Measurements from ENCODE around the gene PPP1R12C.
"Not testable (repeated sequence)": the region's sequence is repeated elsewhere in the genome, so short reads cannot be mapped to it uniquely, and the experiment has no call there.

Gene PPP1R12C

DNA sequence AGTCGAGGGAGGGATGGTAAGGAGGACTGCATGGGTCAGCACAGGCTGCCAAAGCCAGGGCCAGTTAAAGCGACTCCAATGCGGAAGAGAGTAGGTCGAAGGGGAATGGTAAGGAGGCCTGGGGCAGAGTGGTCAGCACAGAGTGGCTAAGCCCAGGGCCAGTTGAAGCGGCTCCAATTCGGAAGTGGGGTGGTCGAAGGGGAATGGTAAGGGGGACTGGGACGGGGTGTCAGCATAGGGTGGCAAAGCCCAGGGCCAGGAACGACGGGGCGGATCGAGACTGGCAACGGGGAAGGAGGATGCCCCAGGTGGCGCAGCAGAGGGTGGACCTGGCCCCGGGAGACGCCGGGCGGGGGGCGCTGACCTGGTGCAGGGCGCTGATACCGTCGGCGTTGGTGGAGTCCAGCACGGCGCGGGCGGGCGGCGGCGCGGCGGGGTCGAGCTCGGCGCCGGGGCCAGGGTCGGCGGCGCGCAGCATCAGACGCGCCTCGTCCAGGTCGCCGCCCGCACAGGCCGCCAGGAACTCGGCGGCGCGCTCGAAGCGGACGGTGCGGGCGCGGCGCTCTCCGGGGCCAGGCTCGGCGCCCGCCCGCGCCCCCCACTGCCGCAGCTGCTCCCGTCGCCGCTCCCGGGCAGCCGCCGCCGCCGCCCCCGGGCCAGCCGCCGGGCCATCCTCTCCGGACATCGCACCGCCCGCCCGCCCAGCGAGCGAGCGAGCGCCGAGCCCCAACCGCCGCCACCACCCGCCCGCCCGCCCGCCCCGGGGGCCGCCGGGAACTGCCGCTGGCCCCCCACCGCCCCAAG is at the start of gene PPP1R12C:
PPP1R12C (minus strand) TSS at position 779 of the 804 bp plus-strand sequence; CDS start at position 685, 94 bp downstream.
- no peak for DNase-seq

DNA sequence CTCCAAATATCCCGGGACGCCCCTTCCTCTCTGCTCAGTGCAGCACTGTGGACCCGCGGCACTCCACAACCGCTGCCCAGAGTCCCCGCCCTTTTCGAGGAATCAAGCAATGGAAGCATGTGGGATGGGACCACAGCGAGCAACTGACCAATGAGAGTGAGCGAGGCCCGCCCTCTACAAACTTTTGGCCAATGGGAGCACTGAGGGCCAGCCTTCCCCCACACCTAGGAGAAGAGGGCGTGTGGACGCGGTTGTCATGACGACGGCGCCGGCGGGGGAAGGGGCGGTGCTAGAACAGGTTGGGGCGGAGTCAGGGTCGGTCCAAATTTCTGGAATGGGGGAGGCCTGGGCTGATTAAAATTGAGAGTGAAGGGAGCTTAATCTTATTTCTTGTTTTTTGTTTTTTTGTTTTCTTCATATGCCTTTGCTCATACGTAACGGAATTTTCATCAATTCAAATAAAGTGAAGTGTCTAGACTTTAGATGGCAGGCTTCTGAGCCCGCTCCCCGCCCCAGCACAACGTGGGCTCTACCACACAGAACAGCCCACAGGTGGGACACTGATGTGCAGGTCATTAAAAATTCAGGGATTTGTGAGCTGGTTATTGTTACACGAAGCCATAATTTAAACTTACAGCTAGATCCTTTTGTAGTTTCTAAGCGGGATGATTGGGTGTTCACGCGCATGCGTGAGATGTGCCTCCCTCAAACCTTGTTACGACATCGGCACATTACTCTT is 49.3 kb upstream of the PPP1R12C start, which contains the start of gene DNAAF3:
DNAAF3 (minus strand) TSS at position 84 of the 739 bp plus-strand sequence. CDS start 200 bp downstream, outside the sequence.
- DNase-seq, result peak; percentile 65

DNA sequence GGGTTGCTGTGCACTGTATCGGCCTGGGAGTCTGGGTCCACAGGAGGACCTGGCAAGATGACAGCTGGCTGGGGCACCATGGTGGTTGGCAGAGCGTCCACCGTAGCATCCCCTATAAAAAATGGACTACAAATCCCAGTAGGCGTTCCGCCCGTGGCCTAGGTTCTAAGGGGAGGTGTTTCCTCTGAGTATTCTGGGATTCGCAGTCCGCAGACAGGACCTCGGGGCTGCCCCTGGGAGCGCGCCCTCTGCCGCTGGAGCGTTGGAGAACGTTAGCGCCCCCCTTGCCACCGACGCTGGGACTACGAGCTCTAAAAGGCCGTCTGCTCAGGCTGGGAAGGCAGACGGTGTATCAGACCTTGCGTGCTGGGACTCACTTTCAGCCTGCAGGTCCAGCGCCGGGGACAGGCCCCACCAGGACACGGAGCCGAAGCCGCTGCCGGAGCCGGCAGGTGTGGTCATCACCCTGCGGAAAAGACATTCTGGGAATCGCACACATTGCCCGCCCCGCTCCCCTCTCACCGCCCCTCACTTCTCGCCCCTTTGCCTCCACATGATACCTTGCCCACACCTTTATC is 48.6 kb upstream of the PPP1R12C start:
- peak; percentile 21 for DNase-seq

DNA sequence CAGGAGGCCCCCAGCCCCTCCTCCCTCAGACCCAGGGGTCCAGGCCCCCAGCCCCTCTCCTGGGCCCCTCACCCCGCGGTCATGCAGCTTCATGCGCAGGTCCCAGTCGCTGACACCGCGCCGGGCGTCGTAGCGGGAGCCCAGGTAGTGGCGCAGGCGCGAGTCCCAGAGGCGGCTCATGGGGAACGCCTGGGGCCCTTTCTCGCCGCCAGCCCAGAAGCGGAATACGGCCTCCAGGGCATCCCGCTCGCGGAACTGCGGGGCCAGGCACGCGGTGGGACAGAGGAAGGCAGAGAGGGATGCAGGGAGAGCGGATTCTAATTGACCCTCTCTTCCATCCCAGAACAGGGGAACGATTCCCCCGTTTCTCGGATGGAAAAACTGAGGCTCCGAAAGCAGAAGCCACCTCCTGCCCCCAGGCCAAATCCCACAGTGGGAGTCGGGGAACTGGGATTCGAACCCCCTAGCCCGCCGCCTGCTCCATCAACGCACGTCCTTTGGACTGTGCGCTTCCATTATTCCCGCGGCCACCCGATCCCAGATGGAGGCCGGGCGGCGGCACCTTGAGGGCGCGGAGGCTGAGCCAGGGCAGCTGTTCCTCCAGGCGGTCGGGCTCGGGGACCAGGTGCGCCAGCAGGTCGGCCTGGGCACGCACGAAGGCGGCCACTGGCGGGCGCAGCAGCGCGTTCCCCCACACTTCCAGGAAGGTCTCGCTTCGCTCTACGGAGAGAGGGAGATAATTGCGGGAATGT is 44.3 kb upstream of the PPP1R12C start:
- no peak for DNase-seq

DNA sequence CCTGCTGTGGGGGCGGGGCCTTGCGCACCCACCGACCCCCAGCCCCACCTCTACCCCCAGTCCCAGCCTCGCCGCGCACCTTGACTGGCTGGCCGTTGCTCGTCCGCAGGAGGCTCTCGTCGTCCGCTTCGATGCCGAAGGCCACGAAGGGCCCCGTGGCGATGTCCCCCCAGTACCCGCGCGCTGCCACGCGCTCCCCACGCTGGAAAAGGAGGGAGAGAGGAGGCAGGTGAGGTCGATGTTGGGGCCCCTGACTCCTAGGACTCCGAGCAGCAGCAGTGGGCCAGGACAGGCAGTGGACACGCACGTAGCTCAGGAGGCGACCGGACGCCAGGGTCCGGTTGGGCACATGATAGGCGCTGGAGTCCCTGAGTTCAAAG is 43.5 kb upstream of the PPP1R12C start:
- DNase-seq, result no peak

DNA sequence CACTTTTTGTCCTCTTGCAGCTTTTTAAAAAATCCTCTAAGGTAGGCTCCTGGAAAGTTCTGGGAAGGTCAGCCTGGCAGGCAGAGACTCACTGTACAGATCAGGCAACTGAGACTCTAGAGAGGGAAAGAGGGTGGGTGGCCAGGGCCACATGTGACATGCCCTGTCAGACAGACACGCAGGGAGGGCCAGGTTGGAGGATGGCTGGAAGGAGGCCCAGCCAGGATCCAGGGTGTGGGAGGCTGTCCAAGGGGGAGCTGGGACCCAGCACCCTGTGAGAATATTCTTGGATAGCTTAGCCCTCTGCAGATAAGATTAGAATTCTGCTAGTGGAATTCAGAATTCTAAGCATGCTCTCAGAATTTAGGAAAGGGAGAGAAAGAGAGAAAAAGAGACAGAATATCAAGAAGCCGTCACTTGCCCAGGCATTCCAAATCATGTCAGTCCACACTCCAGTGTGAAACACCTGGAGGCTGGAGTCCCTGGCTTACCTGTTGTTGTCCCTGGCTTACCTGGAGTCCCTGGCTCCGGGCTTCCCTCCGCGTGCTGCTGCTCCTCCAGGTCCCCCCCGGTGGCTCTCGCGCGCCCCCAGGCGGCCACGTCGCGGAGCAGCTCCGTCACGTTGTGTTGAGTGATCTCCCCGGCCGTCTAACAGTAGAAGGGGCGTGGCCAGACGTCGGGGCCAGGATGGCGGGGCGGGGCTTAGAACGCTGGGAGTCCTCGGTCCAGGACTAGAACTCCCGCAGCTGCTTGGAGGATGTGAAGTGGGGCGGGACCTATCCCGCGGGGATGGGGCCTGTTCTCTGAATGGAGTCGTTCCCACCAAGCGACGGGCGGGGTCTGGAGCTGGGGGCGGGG is 42.9 kb upstream of the PPP1R12C start:
- DNase-seq, result peak; percentile 85

DNA sequence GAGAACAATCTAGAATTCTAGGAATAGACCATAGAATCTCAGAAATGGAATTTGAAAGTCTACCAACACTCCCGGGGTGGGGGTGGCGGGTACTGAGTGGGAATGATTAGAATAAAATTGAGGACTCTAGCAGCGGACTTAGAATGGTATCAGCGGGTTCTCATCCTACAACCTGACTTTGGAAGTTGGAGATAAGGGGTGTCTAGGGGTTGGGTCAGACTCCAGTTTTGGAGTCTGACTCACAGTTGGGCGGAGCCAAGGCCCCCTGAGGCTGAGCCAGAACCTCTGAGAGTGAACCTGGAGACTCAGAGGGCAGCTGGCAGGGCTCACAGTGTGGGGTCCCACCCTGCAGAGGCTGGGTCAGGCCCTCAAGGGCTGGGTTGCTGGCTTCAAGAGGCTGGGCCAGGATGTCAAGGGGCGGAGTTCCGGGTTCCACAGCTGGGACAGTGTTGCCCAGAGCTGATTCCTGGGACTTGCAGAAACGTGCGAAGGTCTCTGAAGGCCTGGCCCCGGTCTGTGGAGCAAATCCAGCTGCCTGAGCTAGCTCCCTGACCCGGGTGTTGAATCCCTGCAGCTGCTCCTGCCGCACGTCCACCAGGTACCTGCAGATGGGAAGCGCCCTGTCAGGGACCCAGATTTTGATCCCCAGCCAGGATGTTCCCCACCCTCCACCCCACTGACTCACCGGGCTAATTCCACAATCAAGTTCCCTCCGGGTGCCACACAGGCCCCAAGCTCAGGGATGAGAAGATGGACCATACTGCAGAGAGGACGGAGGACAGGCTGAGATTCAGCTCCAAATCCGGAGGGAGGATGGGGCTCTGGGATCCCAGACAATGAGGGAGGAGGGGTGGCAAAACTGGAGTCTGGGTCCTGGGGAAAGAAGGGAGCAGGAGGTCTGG is 41.7 kb upstream of the PPP1R12C start:
- no peak for DNase-seq

DNA sequence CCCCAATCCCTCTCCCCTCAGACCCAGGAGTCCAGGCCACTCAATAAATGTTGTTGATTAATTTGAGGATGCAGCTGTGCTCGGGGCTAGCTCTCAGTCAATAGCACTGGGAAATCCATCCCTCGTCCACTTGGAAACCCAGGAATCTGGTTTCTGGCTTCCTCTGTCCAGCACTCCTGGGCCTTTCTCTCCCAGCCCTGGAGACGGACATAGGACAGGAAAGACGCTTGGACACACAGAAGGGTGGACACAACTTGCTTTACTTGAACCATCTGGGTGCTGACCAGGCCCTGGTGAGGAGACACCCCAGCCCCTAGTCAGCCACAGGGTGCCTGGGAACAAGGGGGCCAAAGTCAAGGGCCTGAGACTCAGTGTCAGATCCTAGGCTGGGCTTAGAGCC is 41.0 kb upstream of the PPP1R12C start:
- DNase-seq, result no peak

DNA sequence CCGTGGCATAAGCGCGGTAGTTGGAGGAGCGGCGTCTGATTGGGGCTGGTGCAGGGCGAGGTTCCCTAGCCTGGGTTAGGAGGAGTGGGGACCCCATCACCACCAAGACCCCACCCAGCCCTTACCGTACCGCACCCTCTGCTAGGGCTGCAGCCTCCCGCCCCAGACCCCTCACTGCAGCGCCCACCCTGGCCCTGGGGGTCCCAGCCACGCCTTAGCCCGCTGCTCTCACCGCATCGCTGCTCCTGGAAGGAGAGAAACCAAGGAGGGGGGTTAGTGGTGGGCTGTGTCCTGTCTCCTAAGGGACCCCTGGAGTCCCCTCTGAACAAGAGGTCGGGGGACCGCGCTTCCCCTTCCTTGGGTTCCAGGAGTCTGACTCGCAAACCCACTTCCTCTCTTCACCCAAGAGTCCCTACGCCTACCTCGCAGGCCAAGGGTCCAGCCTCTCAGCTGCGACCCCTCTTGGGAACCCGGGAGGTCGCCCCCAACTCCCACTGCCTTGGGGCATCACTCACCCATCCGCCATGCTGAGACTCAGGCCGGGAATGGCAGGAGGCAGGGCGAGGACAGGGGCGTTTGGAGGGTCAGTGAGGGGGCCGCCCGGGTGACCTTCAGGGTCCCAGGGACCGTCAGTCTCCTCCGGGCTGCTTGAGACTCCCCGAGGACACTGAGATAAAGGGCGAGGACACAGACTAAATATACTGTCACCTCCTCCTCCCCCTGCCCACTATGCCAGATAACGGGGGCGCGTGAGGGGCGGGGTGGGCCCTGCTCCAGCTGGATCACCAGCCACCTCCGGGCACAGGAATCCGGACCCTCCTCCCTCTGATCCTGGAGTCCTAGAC is 39.8 kb upstream of the PPP1R12C start, which contains the start of gene TNNI3:
TNNI3 (minus strand) TSS at position 669 of the 845 bp plus-strand sequence; CDS start at position 526, 143 bp downstream.
- no peak for DNase-seq

DNA sequence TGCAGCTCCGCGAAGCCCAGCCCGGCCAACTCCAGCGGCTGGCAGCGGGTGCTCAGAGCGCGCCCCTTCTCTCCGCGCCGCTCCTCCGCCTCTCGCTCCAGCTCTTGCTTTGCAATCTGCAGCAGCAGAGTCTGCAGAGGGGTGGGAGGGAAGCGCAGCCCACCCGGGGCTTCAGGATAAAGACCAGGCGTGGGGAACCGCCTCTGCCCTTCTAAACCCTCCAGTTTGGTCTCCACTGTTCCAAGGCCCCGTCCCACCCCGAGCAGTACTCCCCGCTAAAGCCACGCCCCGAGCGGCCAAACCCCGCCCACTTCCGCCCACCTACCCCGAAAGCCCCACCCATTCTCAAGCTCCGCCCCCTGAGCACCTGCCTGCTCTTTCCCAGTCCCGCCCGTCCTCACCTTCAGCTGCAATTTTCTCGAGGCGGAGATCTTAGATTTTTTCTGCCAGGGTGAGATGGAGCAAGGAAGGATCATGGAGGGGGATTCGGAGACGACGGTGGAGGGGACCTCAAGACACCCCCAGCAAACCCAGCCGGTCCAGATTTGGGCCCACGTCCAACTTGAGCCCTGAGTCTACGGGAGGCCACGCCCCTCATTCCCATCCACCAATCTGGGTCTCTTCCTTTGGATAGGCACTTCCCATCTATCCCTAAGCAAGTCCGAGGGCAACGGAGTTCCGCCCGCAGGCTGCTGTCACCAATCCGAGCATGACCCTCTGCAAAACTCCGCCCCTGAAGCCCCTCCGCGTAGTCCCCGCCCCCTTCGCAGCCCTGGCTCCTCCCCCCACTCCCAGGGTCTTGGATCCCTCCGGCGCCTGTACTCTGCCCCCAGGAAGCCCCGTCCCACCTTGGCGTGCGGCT is 39.0 kb upstream of the PPP1R12C start:
- DNase-seq, result peak; percentile 32

DNA sequence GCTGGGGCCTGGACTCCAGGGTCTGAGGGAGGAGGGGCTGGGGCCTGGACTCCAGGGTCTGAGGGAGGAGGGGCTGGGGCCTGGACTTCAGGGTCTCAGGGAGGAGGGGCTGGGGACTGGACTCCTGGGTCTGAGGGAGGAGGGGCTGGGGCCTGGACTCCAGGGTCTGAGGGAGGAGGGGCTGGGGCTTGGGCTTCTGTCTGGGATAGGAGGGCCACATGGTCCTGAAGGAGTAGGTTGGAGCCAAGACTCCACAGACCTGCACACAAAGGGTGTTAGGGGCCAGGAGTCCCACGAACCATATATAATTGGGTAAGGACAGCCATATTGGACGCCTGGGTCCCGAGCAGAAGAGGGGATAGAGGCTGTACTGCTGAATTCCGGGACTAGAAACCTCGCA is 38.3 kb upstream of the PPP1R12C start:
- not testable (repeated sequence) for DNase-seq

DNA sequence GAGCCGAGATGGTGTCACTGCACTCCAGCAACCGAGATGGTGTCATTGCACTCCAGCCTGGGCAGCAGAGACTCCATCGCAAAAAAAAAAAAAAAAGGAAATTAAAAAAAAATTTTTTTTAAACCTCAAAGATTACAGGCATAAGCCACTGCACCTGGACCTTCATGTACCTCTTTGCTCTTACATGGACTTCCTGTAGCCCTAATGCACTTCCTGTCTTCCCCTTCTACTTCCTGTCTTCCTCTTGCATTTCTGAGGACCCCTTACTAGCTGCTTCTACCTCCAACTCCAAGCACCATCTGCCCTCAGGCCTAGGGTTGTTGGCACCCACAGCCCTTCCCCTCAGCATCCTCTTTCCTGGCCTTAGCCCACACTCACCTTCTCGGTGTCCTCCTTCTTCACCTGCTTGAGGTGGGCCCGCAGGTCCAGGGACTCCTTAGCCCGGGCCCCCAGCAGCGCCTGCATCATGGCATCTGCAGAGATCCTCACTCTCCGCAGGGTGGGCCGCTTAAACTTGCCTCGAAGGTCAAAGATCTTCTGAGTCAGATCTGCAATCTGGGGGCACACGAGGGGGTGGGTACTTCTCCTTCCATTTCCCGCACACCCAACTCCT is 36.3 kb upstream of the PPP1R12C start:
- DNase-seq, result no peak

DNA sequence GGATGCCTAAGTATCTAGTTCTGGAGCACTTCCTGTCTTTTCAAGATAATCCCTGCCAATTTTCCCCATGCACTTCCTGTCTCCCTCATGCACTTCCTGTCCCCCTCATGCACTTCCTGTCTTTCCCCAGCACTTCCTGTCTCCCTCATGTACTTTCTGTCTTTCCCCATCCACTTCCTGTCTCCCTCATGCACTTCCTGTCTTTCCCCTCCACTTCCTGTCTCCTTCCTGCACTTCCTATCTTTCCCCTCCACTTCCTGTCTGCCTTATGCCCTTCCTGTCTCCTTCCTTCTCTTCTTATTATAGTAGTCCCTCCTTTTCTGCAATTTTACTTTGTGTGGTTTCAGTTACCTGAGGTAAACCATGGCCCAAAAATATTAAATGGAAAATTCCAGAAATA is 34.6 kb upstream of the PPP1R12C start:
- no peak for DNase-seq

DNA sequence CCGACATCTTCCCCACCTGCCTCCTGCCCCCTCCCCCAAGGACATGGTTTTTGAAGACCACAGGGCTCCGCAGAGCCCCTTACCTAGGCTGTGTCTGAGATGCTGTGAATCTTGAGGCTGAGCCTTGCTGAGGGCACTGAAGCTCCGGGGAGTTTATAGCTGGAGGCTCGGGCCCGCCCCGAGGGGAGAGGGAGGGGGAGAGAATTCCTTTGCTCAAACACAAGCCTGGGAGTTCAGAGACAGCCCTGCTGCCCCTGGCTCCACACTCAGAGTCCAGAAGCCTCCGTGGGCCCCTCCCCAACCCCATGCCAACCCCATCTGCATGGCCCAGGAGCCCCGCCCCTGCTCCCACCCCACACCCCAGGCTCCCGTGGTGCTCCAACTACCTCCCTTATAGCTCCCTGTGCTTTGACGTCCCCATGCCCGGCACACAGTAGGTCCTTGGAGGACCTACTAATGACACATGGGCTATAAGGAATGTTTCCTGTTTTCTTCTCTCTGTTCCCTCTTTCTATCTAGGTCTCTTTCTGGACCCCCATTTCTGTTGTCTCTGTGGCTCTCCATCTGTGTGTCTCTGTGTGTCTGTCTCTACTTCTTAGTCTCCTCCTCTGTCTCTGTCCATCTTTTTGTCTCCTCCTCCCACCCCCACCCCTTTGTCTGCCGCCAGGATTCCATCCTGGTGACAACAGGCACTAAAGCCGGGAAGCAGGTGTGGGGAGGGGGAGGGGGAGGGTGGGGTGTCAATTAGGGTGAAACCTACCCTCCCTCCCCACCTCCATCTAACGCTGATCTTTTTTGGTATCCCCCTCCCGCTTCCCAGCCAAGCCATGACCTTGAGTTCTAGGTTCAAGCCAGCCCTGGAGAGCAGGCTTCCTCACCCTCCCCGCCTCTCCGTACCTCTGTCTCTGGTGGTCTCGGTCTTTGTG is 31.9 kb upstream of the PPP1R12C start, which contains the start of gene TNNT1:
TNNT1 (minus strand) TSS at position 129 of the 926 bp plus-strand sequence. CDS start 2,049 bp downstream, outside the sequence.
- no peak for DNase-seq

DNA sequence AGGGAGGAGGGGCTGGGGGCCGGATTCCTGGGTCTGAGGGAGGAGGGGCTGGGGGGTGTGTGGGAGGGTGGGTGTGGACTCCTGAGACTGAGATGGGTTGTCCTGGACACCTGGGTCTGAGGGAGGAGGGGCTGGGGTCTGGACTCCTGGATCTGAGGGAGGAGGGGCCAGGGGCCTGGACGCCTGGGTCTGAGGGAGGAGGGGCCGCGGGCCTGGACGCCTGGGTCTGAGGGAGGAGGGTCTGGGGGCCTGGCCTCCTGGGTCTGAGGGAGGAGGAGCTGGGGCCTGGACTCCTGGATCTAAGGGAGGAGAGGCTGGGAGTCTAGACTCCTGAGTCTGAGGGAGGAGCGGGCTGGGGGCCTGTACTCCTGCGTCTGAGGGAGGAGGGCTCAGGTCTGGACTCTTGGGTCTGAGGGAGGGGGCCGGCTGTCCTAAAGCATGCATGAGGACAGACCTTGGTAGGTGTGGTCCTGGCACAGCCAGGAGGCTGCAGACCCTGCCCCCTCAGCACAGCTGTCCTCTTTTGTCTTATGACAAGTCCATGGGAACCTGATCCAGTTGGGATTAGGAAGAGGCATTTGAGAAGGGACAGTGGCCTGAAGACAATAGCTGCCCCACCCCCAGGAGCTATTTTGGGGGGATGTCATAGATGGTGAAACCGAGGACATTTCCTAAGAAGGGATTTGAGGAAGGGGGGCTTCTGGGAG is 30.3 kb upstream of the PPP1R12C start:
- DNase-seq, result no peak

DNA sequence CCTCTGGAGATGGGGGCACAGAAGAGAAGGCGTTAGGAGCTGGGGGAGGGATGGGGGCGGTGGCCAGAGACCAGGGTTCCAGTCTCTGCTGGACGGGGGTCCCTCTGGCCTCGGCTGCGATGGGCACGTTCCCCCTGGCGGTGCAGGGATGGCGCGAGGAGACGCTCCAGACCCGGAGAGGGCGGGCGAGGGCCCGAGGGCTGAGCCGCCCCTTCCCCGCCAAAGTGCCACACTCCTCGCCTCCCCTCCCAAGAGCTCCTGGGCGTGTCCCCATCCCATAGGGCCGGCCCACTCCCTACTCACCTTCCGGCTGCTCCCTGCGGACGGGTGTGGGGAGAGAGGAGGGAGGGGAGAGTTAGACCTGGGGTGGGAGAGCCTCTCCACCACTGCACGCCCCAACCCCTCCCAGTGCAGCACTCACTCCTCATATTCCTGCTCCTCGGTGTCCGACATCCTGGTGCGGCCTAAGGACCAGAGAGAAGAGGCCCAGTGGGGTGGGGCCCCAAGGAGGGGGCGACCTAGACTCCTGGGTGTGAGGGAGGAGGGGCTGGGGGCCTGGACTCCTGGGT is 29.4 kb upstream of the PPP1R12C start:
- no peak for DNase-seq
